Small intestine (tissue), 7 donors: ENCODE measurements around the gene SIK2. TPM values are rescaled to one million over a fixed set of nuclear protein-coding genes. Genes with fewer than 3 reads are reported as not detected.
A peak's percentile ranks its signal among the peaks of the same experiment; 100 is the strongest.

Experiments
- DNase-seq, 2 donors: peaks; one replicate each; pipeline versions ENCODE4 v3.0.0 to v3.0.0-alpha.2; 2013
- FAIRE-seq: peaks from 2 replicates; lab custom pipeline; 2012; peaks lifted over from hg19 to GRCh38; lab: Jason Lieb, UNC
- H3K27ac ChIP-seq, 3 donors: one replicate each; pipeline ENCODE4 v1.5.1; 2013; ENCODE audit warnings: low read length in 2 of 3, mild to moderate bottlenecking in 2 of 3, control low read depth in 1 of 3, inconsistent platforms in 1 of 3, low read depth in 1 of 3, moderate library complexity in 1 of 3
- H3K27me3 ChIP-seq, 3 donors: one replicate each; pipeline ENCODE4 v1.6.1; 2013; ENCODE audit warnings: low read length in 3 of 3, inconsistent platforms in 1 of 3; ENCODE audit not compliant: control insufficient read depth in 3 of 3, insufficient read depth in 3 of 3
- H3K36me3 ChIP-seq, 3 donors: one replicate each; pipeline ENCODE4 v1.6.1; 2013; ENCODE audit warnings: low read length in 3 of 3, inconsistent platforms in 1 of 3, low read depth in 1 of 3, mild to moderate bottlenecking in 1 of 3, moderate library complexity in 1 of 3; ENCODE audit not compliant: control insufficient read depth in 3 of 3, insufficient read depth in 2 of 3
- H3K4me1 ChIP-seq, 3 donors: one replicate each; pipeline ENCODE4 v1.6.1; 2013; ENCODE audit warnings: low read length in 2 of 3, inconsistent platforms in 1 of 3, low read depth in 1 of 3, mild to moderate bottlenecking in 1 of 3, moderate library complexity in 1 of 3; ENCODE audit not compliant: control insufficient read depth in 3 of 3, insufficient read depth in 2 of 3
- H3K4me3 ChIP-seq, 3 donors: one replicate each; pipeline ENCODE4 v1.5.1; 2013; ENCODE audit warnings: low read length in 3 of 3, control low read depth in 1 of 3, inconsistent platforms in 1 of 3, low read depth in 1 of 3, mild to moderate bottlenecking in 1 of 3, moderate library complexity in 1 of 3
- H3K9me3 ChIP-seq, 2 donors: one replicate each; pipeline ENCODE4 v1.6.1; 2013; ENCODE audit warnings: low read depth in 1 of 2, low read length in 1 of 2; ENCODE audit not compliant: control insufficient read depth in 2 of 2, insufficient read depth in 1 of 2
- WGBS, 3 donors: extraction: QIAGEN DNeasy Blood & Tissue Kit; methylation state at CpG; one replicate each; pipeline ENCODE4 v1.1.7; 2013; 5-methylcytosine and 5-hydroxymethylcytosine counted together
- polyA plus RNA-seq, 4 donors: library from polyadenylated mRNA; stranded (reverse) in 3 of 4; unstranded in 1 of 4; fragments of 200-250 nt in 3 of 4; fragments of 120-200 nt in 1 of 4; gene quantifications; one replicate each; pipeline versions ENCODE4 v1.2.1 to v1.2.3, GENCODE V29; 2013
- donor health status: healthy with polysubstance abuse.
- donor health status: control.
- donor health status: control.
- donor health status: Bipolar disorder and iron deficiency.
- donor health status: healthy.

Gene SIK2
- polyA plus RNA-seq, 4 donors, result 3.8 to 22.5 (median 5.6) TPM

DNA sequence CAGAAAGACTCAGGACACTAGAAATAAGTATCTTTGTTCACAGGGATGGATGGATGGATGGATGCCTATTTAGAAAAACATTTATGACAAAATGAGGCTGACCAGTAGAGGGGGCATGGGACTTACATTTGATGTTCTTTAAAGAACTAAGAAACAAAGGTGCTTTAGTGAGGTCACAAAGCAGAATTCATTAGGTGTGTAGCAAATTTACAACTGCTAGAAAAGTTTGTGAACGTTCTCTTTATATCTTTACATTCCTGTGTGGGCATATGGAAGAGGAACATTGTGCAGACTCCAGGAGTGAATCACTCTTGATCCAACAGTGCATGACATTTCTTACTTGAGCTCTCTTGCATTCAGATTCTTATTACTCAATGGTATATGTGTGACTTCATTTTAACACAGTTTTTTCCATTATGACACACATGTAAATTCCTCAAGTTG, 15.8 kb upstream of the SIK2 start:
- H3K9me3 ChIP-seq, result no peaks in the 10 kb centered on the region
- 4 to 17% (median 5%) methylated on average over 1 of the region's 1 CpG for WGBS, 3 donors
- H3K27me3 ChIP-seq, result no peaks in the 10 kb centered on the region
- no peak overlapping the region for H3K27ac ChIP-seq
- FAIRE-seq (no peak), DNase-seq (peak; percentile 65 to 68)
- H3K4me1 ChIP-seq, result peaks cover 0 to 11% (median 0%) of the 10 kb centered on the region in 3 donors
- H3K4me3 ChIP-seq, result no peak overlapping the region
- no peaks in the 10 kb centered on the region for H3K36me3 ChIP-seq

- no peak for FAIRE-seq
- WGBS, 3 donors, result 82 to 88% (median 87%) methylated on average over 2 of the region's 2 CpGs
These were observed 13.1 kb upstream of the SIK2 start for GRCh38 chr11:111589114-111589513.

GRCh38 chr11:111589886-111590499, 12.3 kb upstream of the SIK2 start:
- Histone ChIP-seq H3K27ac (no peak overlapping the region), H3K9me3 (no peaks in the 10 kb centered on the region), H3K36me3 (no peaks in the 10 kb centered on the region), H3K4me1 (peaks cover 0 to 11% (median 0%) of the 10 kb centered on the region in 3 donors), H3K4me3 (no peak overlapping the region), H3K27me3 (no peaks in the 10 kb centered on the region)
- 24 to 47% (median 46%) methylated on average over 5 of the region's 5 CpGs for WGBS, 3 donors
- DNase-seq (peak; percentile 65 to 68), FAIRE-seq (no peak)

More at GRCh38 chr11:111589114-111589513, 13.1 kb upstream of the SIK2 start:
- H3K4me3 ChIP-seq, result no peak overlapping the region
- no peak for DNase-seq
- peaks cover 0 to 11% (median 0%) of the 10 kb centered on the region in 3 donors for H3K4me1 ChIP-seq
- H3K27ac ChIP-seq, result no peak overlapping the region
- no peaks in the 10 kb centered on the region for H3K27me3 ChIP-seq
- H3K9me3 ChIP-seq, result no peaks in the 10 kb centered on the region
- no peaks in the 10 kb centered on the region for H3K36me3 ChIP-seq

DNA sequence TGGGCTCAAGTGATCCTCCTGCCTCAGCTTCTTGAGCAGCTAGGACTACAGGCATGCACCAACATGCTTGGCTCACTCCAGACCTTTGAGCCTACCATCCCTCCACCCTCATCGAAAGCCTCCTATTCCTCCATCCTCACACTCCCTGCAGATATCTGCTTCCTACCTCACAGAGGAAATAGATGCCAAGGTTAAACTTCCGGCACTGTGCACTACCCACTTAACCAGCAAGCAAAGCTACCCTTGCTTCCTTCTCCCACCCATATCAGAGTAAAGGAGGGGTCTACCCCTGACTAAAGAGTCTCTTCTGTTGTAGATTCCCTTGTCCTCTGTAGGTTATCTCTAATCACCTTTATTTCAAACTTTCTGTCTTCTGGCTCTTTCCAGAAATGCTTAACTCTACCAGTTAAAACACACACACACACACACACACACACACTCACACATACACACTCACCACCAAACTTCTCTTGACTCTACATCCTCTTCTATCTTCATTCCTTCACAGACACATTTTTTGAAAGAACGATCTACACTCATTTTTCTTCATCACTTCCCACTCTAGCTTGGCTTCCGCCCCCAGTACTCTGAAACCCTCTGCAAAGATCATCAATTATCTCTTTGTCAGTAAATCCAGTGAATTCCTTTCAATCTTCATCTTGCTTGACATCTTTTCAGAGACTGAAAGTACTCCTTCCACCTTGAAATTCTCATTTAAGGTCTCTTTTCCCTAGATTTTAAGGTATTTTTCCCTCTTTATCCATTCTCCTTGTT, 10.9 kb upstream of the SIK2 start:
- WGBS, 3 donors, result 74 to 79% (median 75%) methylated on average over 4 of the region's 4 CpGs

GRCh38 chr11:111592491-111592890, 9.8 kb upstream of the SIK2 start:
- no peak overlapping the region for H3K27ac ChIP-seq
- H3K4me1 ChIP-seq, result peaks cover 0 to 11% (median 0%) of the 10 kb centered on the region in 3 donors
- no peak overlapping the region for H3K4me3 ChIP-seq
- no peaks in the 10 kb centered on the region for H3K36me3 ChIP-seq
- H3K9me3 ChIP-seq, result no peaks in the 10 kb centered on the region
- FAIRE-seq, result no peak
- H3K27me3 ChIP-seq, result no peaks in the 10 kb centered on the region
- DNase-seq, result no peak

More for the DNA sequence above, 10.9 kb upstream of the SIK2 start:
- H3K4me1 ChIP-seq, result peaks cover 0 to 11% (median 0%) of the 10 kb centered on the region in 3 donors
- H3K27ac ChIP-seq, result no peak overlapping the region
- H3K36me3 ChIP-seq, result no peaks in the 10 kb centered on the region
- DNase-seq (no peak), FAIRE-seq (no peak)
- no peak overlapping the region for H3K4me3 ChIP-seq
- no peaks in the 10 kb centered on the region for H3K9me3 ChIP-seq
- no peaks in the 10 kb centered on the region for H3K27me3 ChIP-seq

DNA sequence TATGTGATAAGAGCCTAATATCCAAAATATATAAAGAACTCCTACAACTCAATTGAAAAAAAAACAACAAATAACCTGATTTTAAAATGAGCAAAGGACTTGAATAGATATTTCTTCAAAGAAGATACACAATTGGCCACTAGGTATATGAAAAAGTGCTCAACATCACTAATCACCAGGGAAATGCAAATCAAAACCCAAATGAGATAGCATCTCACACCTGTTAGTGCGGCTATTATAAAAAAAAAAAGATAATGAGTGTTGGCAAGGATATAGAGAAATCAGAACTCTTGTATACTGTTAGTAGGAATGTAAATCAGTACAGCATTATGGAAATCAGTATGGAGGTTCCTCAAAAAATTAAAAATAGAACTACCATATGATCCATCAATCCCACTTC, 5.9 kb upstream of the SIK2 start:
- DNase-seq (no peak), FAIRE-seq (no peak)
- H3K9me3 ChIP-seq, result no peaks in the 10 kb centered on the region
- no peaks in the 10 kb centered on the region for H3K36me3 ChIP-seq
- no peak overlapping the region for H3K27ac ChIP-seq
- H3K27me3 ChIP-seq, result no peaks in the 10 kb centered on the region
- no peaks in the 10 kb centered on the region for H3K4me1 ChIP-seq
- no peak overlapping the region for H3K4me3 ChIP-seq
- 33 to 71% (median 50%) methylated on average over 1 of the region's 1 CpG for WGBS, 3 donors

- H3K9me3 ChIP-seq, result no peaks in the 10 kb centered on the region
- DNase-seq (no peak), FAIRE-seq (no peak)
- peaks cover 0 to 5% (median 0%) of the 10 kb centered on the region in 3 donors for H3K4me1 ChIP-seq
- no peak overlapping the region for H3K4me3 ChIP-seq
- WGBS, 3 donors, result 61 to 74% (median 64%) methylated on average over 1 of the region's 1 CpG
- no peak overlapping the region for H3K27ac ChIP-seq
- no peaks in the 10 kb centered on the region for H3K36me3 ChIP-seq
- H3K27me3 ChIP-seq, result no peaks in the 10 kb centered on the region
These were observed 4.1 kb upstream of the SIK2 start for GRCh38 chr11:111598148-111598547.

DNA sequence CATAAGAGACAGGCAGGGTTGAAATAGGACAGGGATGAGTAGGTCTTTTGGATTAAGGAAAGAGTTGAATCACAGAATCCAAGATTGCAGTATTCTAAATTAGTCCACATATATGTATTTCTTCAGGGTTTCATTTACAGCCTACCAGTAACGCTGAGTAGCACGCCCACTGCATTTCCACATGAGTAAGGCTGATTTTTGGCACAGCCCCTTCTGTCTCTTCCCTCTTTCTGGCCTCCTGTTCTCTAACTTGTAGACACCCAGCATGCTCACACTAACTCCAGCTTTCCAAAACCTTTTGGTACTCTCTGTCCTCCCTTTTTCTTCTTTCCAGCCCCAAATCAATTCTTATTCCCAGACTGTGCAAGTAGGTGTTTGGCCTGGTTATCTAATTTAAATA, 3.7 kb upstream of the SIK2 start:
- Histone ChIP-seq H3K4me3 (no peak overlapping the region), H3K27ac (no peak overlapping the region), H3K4me1 (peaks cover 0 to 5% (median 0%) of the 10 kb centered on the region in 3 donors), H3K27me3 (no peaks in the 10 kb centered on the region), H3K9me3 (no peaks in the 10 kb centered on the region), H3K36me3 (no peaks in the 10 kb centered on the region)
- DNase-seq (no peak), FAIRE-seq (no peak)
- 51 to 76% (median 68%) methylated on average over 2 of the region's 2 CpGs for WGBS, 3 donors
